Activated CD8-positive, alpha-beta memory T cell treated with anti-CD3 and anti-CD28 coated beads for 36 hours (primary cell): ENCODE data around the gene MYL1. TPM values are rescaled to one million over a fixed set of nuclear protein-coding genes. Genes with fewer than 3 reads are reported as not detected.

Experiments
- CTCF ChIA-PET: fragments of 350-600 bp; sonication (Branson Sonifier 250); formaldehyde crosslinking; loops from one replicate; lab custom pipeline; 2021; ENCODE audit warnings: antibody characterized with exemption; lab: Charles Lee
- POLR2A ChIA-PET: fragments of 350-600 bp; sonication (Branson Sonifier 250); formaldehyde crosslinking; loops from one replicate; lab custom pipeline; 2021; ENCODE audit warnings: antibody characterized with exemption; lab: Charles Lee
- total RNA-seq, 2 experiments: library from RNA; stranded (reverse); gene quantifications; one replicate each; pipeline ENCODE4 v1.2.3, GENCODE V29; 2021

The MYL1 gene
- not detected for total RNA-seq

- ChIA-PET POLR2A (no interaction called here), CTCF (no interaction called here)
Observed at GRCh38 chr2:210315015-210315788, at the start of gene MYL1. Gene MYL1, minus strand, starts transcription at chr2:210315174. Its CDS starts 132 bp downstream, at chr2:210315042.

GRCh38 chr2:210363876-210364275 lies 48.9 kb upstream of the MYL1 start:
- CTCF ChIA-PET = no interaction called here
- POLR2A ChIA-PET = no interaction called here

GRCh38 chr2:210363261-210363660 lies 48.3 kb upstream of the MYL1 start:
- ChIA-PET CTCF (no interaction called here), POLR2A (no interaction called here)

GRCh38 chr2:210360412-210360811 lies 45.4 kb upstream of the MYL1 start:
- ChIA-PET CTCF (no interaction called here), POLR2A (no interaction called here)

GRCh38 chr2:210356944-210357343 lies 42.0 kb upstream of the MYL1 start:
- POLR2A ChIA-PET = no interaction called here
- CTCF ChIA-PET = no interaction called here

GRCh38 chr2:210337159-210337558 lies 22.2 kb upstream of the MYL1 start:
- CTCF ChIA-PET = no interaction called here
- POLR2A ChIA-PET = no interaction called here

GRCh38 chr2:210324906-210325305 lies 9.9 kb upstream of the MYL1 start:
- CTCF ChIA-PET = no interaction called here
- POLR2A ChIA-PET = no interaction called here

GRCh38 chr2:210324458-210324857 lies 9.5 kb upstream of the MYL1 start:
- ChIA-PET CTCF (no interaction called here), POLR2A (no interaction called here)

- POLR2A ChIA-PET = no interaction called here
Observed at GRCh38 chr2:210323003-210323402, 8.0 kb upstream of the MYL1 start.

GRCh38 chr2:210318891-210319290 lies 3.9 kb upstream of the MYL1 start:
- ChIA-PET CTCF (no interaction called here), POLR2A (no interaction called here)

More at GRCh38 chr2:210323003-210323402, 8.0 kb upstream of the MYL1 start:
- CTCF ChIA-PET = no interaction called here

GRCh38 chr2:210318486-210318885 lies 3.5 kb upstream of the MYL1 start:
- CTCF ChIA-PET = no interaction called here
- POLR2A ChIA-PET = no interaction called here

GRCh38 chr2:210310550-210310949 lies 4.4 kb downstream of the MYL1 start:
- CTCF ChIA-PET = no interaction called here
- POLR2A ChIA-PET = no interaction called here

GRCh38 chr2:210309548-210310233 lies 5.3 kb downstream of the MYL1 start:
- ChIA-PET CTCF (no interaction called here), POLR2A (no interaction called here)

- POLR2A ChIA-PET = no interaction called here
Observed at GRCh38 chr2:210303498-210303897, 11.5 kb downstream of the MYL1 start.

GRCh38 chr2:210302326-210302725 lies 12.6 kb downstream of the MYL1 start:
- CTCF ChIA-PET = no interaction called here

More at GRCh38 chr2:210303498-210303897, 11.5 kb downstream of the MYL1 start:
- CTCF ChIA-PET = no interaction called here

GRCh38 chr2:210299866-210300373 lies 15.1 kb downstream of the MYL1 start:
- POLR2A ChIA-PET = no interaction called here

More at GRCh38 chr2:210302326-210302725, 12.6 kb downstream of the MYL1 start:
- POLR2A ChIA-PET = no interaction called here

GRCh38 chr2:210288408-210288807 lies 26.6 kb downstream of the MYL1 start:
- POLR2A ChIA-PET = no interaction called here
- CTCF ChIA-PET = no interaction called here

More at GRCh38 chr2:210299866-210300373, 15.1 kb downstream of the MYL1 start:
- CTCF ChIA-PET = no interaction called here

GRCh38 chr2:210287301-210287700 lies 27.7 kb downstream of the MYL1 start:
- CTCF ChIA-PET = no interaction called here
- POLR2A ChIA-PET = no interaction called here

- ChIA-PET CTCF (no interaction called here), POLR2A (no interaction called here)
Observed at GRCh38 chr2:210286123-210286680, 28.8 kb downstream of the MYL1 start.

GRCh38 chr2:210277133-210277532 lies 37.8 kb downstream of the MYL1 start:
- ChIA-PET POLR2A (no interaction called here), CTCF (no interaction called here)
